H9 (cell line): ENCODE data around the gene ATP13A2. TPM values are rescaled to one million over a fixed set of nuclear protein-coding genes. Genes with fewer than 3 reads are reported as not detected.

Source experiments
- DNase-seq: peaks from one replicate; pipeline ENCODE4 v3.0.0-alpha.2; 2017
- H2AFZ ChIP-seq: one replicate; pipeline ENCODE4 v1.6.1; 2013; ENCODE audit warnings: mild to moderate bottlenecking, low read length, control low read depth, moderate library complexity
- H2AK5ac ChIP-seq: 2 replicates; pipeline ENCODE4 v1.6.1; 2013; ENCODE audit warnings: low read length, control low read depth, mixed read lengths; ENCODE audit not compliant: insufficient read length
- H2BK120ac ChIP-seq: one replicate; pipeline ENCODE4 v1.6.1; 2013; ENCODE audit warnings: low read depth, mild to moderate bottlenecking, low read length, control low read depth, inconsistent platforms; ENCODE audit not compliant: poor library complexity, severe bottlenecking
- H2BK12ac ChIP-seq: 2 replicates; pipeline ENCODE4 v1.6.1; 2013; ENCODE audit warnings: low read length, control low read depth, mixed read lengths, low read depth; ENCODE audit not compliant: insufficient read length
- H2BK15ac ChIP-seq: 2 replicates; pipeline ENCODE4 v1.6.1; 2013; ENCODE audit warnings: low read depth, low read length, control low read depth
- H2BK20ac ChIP-seq: one replicate; pipeline ENCODE4 v1.6.1; 2013; ENCODE audit warnings: low read depth, mild to moderate bottlenecking, low read length, control low read depth, inconsistent platforms; ENCODE audit not compliant: poor library complexity, severe bottlenecking
- H2BK5ac ChIP-seq: 2 replicates; pipeline ENCODE4 v1.6.1; 2013; ENCODE audit warnings: low read length, control low read depth, mixed read lengths; ENCODE audit not compliant: insufficient read length
- H3K14ac ChIP-seq: 2 replicates; pipeline ENCODE4 v1.6.1; 2013; ENCODE audit warnings: low read length, control low read depth; ENCODE audit not compliant: insufficient read depth
- H3K18ac ChIP-seq: 2 replicates; pipeline ENCODE4 v1.6.1; 2013; ENCODE audit warnings: low read depth, mild to moderate bottlenecking, mixed read lengths, low read length, control low read depth; ENCODE audit not compliant: insufficient read length
- H3K23ac ChIP-seq: 2 replicates; pipeline ENCODE4 v1.6.1; 2013; ENCODE audit warnings: low read length, control low read depth, mixed read lengths, low read depth; ENCODE audit not compliant: insufficient read length
- H3K23me2 ChIP-seq: 2 replicates; pipeline ENCODE4 v1.6.1; 2013; ENCODE audit warnings: low read depth, mild to moderate bottlenecking, mixed read lengths, low read length, control low read depth; ENCODE audit not compliant: insufficient read length, poor library complexity, severe bottlenecking
- H3K27ac ChIP-seq: 2 replicates; pipeline ENCODE4 v1.5.1; 2013; ENCODE audit warnings: low read length, control low read depth, mixed read lengths, low read depth; ENCODE audit not compliant: insufficient read length
- H3K27me3 ChIP-seq: 2 replicates; pipeline ENCODE4 v1.6.1; 2013; ENCODE audit warnings: low read length, control low read depth, inconsistent platforms; ENCODE audit not compliant: insufficient read depth
- H3K4ac ChIP-seq: 2 replicates; pipeline ENCODE4 v1.6.1; 2013; ENCODE audit warnings: low read depth, mild to moderate bottlenecking, control low read depth, inconsistent platforms, low read length, moderate library complexity
- H3K4me1 ChIP-seq: 2 replicates; pipeline ENCODE4 v1.6.1; 2013; ENCODE audit warnings: low read length, control low read depth, inconsistent platforms; ENCODE audit not compliant: insufficient read depth
- H3K4me2 ChIP-seq: 2 replicates; pipeline ENCODE4 v1.6.1; 2013; ENCODE audit warnings: low read length, control low read depth, mixed read lengths; ENCODE audit not compliant: insufficient read length, insufficient read depth
- H3K56ac ChIP-seq: 2 replicates; pipeline ENCODE4 v1.6.1; 2013; ENCODE audit warnings: low read depth, mild to moderate bottlenecking, mixed read lengths, low read length, control low read depth; ENCODE audit not compliant: insufficient read length
- H3K79me1 ChIP-seq: 2 replicates; pipeline ENCODE4 v1.6.1; 2013; ENCODE audit warnings: low read depth, mild to moderate bottlenecking, moderate library complexity, low read length, control low read depth, inconsistent platforms; ENCODE audit not compliant: insufficient read depth, poor library complexity, severe bottlenecking
- H3K79me2 ChIP-seq: 2 replicates; pipeline ENCODE4 v1.6.1; 2013; ENCODE audit warnings: low read length, control low read depth, inconsistent platforms; ENCODE audit not compliant: insufficient read depth
- H3K9ac ChIP-seq: 2 replicates; pipeline ENCODE4 v1.6.1; 2013; ENCODE audit warnings: low read length, control low read depth, mixed read lengths; ENCODE audit not compliant: insufficient read length; ENCODE audit errors: extremely low read depth
- H3K9me3 ChIP-seq: one replicate; pipeline ENCODE4 v1.6.1; 2013; ENCODE audit warnings: low read depth, low read length, inconsistent platforms; ENCODE audit not compliant: control insufficient read depth
- H3T11ph ChIP-seq: one replicate; pipeline ENCODE4 v1.6.1; 2013; ENCODE audit warnings: mild to moderate bottlenecking, low read length, control low read depth, inconsistent platforms
- H4K20me1 ChIP-seq: one replicate; pipeline ENCODE4 v1.6.1; 2013; ENCODE audit not compliant: control insufficient read depth, insufficient read length, insufficient read depth
- H4K5ac ChIP-seq: 2 replicates; pipeline ENCODE4 v1.6.1; 2013; ENCODE audit warnings: low read depth, mild to moderate bottlenecking, mixed read lengths, low read length, control low read depth; ENCODE audit not compliant: insufficient read length
- H4K8ac ChIP-seq: replicated peaks from 2 replicates; pipeline ENCODE4 v1.6.1; 2013; ENCODE audit warnings: low read length, control low read depth, mixed read lengths, low read depth; ENCODE audit not compliant: insufficient read length
- H4K91ac ChIP-seq: 2 replicates; pipeline ENCODE4 v1.6.1; 2013; ENCODE audit warnings: low read depth, mild to moderate bottlenecking, moderate library complexity, mixed read lengths, low read length, control low read depth; ENCODE audit not compliant: insufficient read length
- H3K27ac Mint-ChIP-seq, 3 experiments: 2 replicates in 2 of 3; 3 replicates in 1 of 3; pipeline ENCODE4 v1.8.0; 2020 to 2021; ENCODE audit warnings: mixed read lengths in 3 of 3, mild to moderate bottlenecking in 1 of 3, moderate library complexity in 1 of 3
- H3K27me3 Mint-ChIP-seq: 2 replicates; pipeline ENCODE4 v1.8.0; 2021; ENCODE audit warnings: low read depth, mild to moderate bottlenecking, moderate library complexity, mixed read lengths
- H3K36me3 Mint-ChIP-seq, 3 experiments: 2 replicates in 2 of 3; 3 replicates in 1 of 3; pipeline ENCODE4 v1.8.0; 2020 to 2021; ENCODE audit warnings: low read depth in 3 of 3, mixed read lengths in 3 of 3; ENCODE audit not compliant: insufficient read depth in 1 of 3
- H3K4me1 Mint-ChIP-seq, 2 experiments: 2 replicates each; pipeline ENCODE4 v1.8.0; 2020; ENCODE audit warnings: mixed read lengths in 2 of 2
- H3K4me3 Mint-ChIP-seq, 2 experiments: 2 replicates in 1 of 2; 3 replicates in 1 of 2; pipeline ENCODE4 v1.8.0; 2020 to 2021; ENCODE audit warnings: mild to moderate bottlenecking in 2 of 2, mixed read lengths in 2 of 2, moderate library complexity in 1 of 2
- H3K9me3 Mint-ChIP-seq, 2 experiments: 2 replicates in 1 of 2; 3 replicates in 1 of 2; pipeline ENCODE4 v1.8.0; 2020; ENCODE audit warnings: mild to moderate bottlenecking in 2 of 2, mixed read lengths in 2 of 2, moderate library complexity in 1 of 2
- CTCF ChIP-seq: fragments of 200-600 bp; sonication (generic); conservative IDR thresholded peaks from 3 replicates; pipeline ENCODE4 v1.8.0; 2021; ENCODE audit warnings: antibody characterized with exemption, mild to moderate bottlenecking
- WGBS: extraction: QIAGEN DNeasy Blood & Tissue Kit; methylation state at CpG from one replicate; pipeline ENCODE4 v1.1.7; 2013; ENCODE audit warnings: missing lambda C conversion rate, low lambda C conversion rate, mixed read lengths; ENCODE audit not compliant: insufficient read length; ENCODE audit errors: extremely low coverage; 5-methylcytosine and 5-hydroxymethylcytosine counted together
- total RNA-seq: library from RNA; stranded (reverse); gene quantifications from 2 replicates; pipeline ENCODE4 v1.2.1, GENCODE V29; 2021

ATP13A2 gene
- total RNA-seq, 1 experiment from 2014 or later = 53.6 TPM

DNA sequence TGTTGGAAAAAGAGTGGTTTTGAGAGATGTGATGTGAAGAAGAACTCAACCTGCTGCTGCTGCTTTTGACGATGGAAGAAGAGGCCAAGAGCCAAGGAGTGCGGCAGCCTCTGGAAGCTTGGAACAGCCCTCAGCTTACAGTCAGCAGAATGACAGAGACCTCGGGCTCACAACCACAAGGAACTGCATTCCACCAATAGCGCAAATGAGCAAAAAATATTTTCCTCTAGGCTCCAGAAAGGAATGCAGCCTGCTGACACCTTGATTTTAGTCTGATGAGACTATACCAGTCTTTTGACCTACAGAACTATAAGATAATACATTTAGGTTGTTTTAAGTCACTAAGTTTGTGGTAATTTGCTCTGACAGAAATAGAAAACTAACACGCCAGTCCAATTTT lies 31.9 kb upstream of the ATP13A2 start:
- Histone ChIP-seq H2BK20ac (no peak overlapping the region), H3K4me1 (no peaks in the 10 kb centered on the region), H2BK5ac (no peak overlapping the region), H3K4me2 (no peak overlapping the region), H4K91ac (no peak overlapping the region), H3K18ac (no peak overlapping the region), H3K9me3 (no peaks in the 10 kb centered on the region), H4K8ac (no peak overlapping the region), H3K23me2 (no peaks in the 10 kb centered on the region), H3K4ac (no peak overlapping the region), H2AFZ (no peak overlapping the region), H3K14ac (no peak overlapping the region), H3K56ac (no peak overlapping the region), H3K9ac (no peak overlapping the region), H4K20me1 (no peaks in the 10 kb centered on the region), H4K5ac (no peak overlapping the region), H3K27me3 (no peaks in the 10 kb centered on the region), H2BK15ac (no peak overlapping the region), H2BK120ac (no peak overlapping the region), H2AK5ac (no peak overlapping the region), H3T11ph (no peak overlapping the region), H3K27ac (no peak overlapping the region), H3K79me2 (no peaks in the 10 kb centered on the region; the same call in 1 of the 2 replicates), H3K23ac (no peak overlapping the region), H3K79me1 (no peaks in the 10 kb centered on the region), H2BK12ac (no peak overlapping the region)
- peaks cover 9 to 54% (median 41%) of the 10 kb centered on the region in 3 experiments; a peak in 6 of 7 replicates for H3K36me3 Mint-ChIP-seq
- H3K27me3 Mint-ChIP-seq = no peaks in the 10 kb centered on the region
- H3K4me3 Mint-ChIP-seq = no peak overlapping the region
- no peaks in the 10 kb centered on the region for H3K9me3 Mint-ChIP-seq
- WGBS = no CpG with 5 or more reads among the region's 5 CpGs
- no peak overlapping the region; a peak in 1 of 7 replicates for H3K27ac Mint-ChIP-seq
- no peak for TF ChIP-seq CTCF
- DNase-seq = no peak
- peaks cover 3 to 7% of the 10 kb centered on the region in 2 experiments for H3K4me1 Mint-ChIP-seq
